Prostate gland (tissue), 2 donors: ENCODE results near the gene ADIPOR2. TPM values are rescaled to one million over a fixed set of nuclear protein-coding genes. Genes with fewer than 3 reads are reported as not detected.

ENCODE experiments used
- DNase-seq: peaks from one replicate; pipeline ENCODE4 v3.0.0-alpha.2; 2019; ENCODE audit warnings: low spot score
- H3K27ac ChIP-seq, 2 donors: fragments of 200-600 bp; sonication (generic); 2 replicates each; pipeline ENCODE4 v1.5.1; 2017 to 2019
- H3K27me3 ChIP-seq: fragments of 200-600 bp; sonication (generic); replicated peaks from 2 replicates; pipeline ENCODE4 v1.5.1; 2019; ENCODE audit not compliant: insufficient read depth
- H3K36me3 ChIP-seq, 2 donors: fragments of 200-600 bp; sonication (generic); 1 replicate in 1 of 2; 2 replicates in 1 of 2; pipeline versions ENCODE4 v1.5.1 to v1.8.1; 2017 to 2019
- H3K4me1 ChIP-seq: fragments of 200-600 bp; sonication (generic); replicated peaks from 2 replicates; pipeline ENCODE4 v1.5.1; 2019
- H3K4me3 ChIP-seq, 2 donors: fragments of 200-600 bp; sonication (generic); 2 replicates each; pipeline ENCODE4 v1.5.1; 2017 to 2019
- H3K9me3 ChIP-seq: fragments of 200-600 bp; sonication (generic); 2 replicates; pipeline ENCODE4 v1.5.1; 2017
- CTCF ChIP-seq, 4 experiments: fragments of 200-600 bp in 2 of 4; fragments of 450-650 bp in 2 of 4; sonication (generic) in 2 of 4; IDR thresholded peaks; 1 replicate in 3 of 4; 2 replicates in 1 of 4; pipeline ENCODE4 v1.5.1; 2016 to 2019; ENCODE audit warnings: antibody characterized with exemption in 4 of 4, mild to moderate bottlenecking in 2 of 4, moderate library complexity in 2 of 4
- POLR2A ChIP-seq: fragments of 450-650 bp; IDR thresholded peaks from one replicate; pipeline ENCODE4 v1.6.1; 2016; ENCODE audit warnings: antibody characterized with exemption, mild to moderate bottlenecking
- POLR2AphosphoS5 ChIP-seq: sonication (generic); formaldehyde crosslinking; IDR thresholded peaks from one replicate; pipeline ENCODE4 v1.6.1; 2017; ENCODE audit warnings: antibody characterized with exemption
- WGBS: methylation state at CpG from one replicate; pipeline ENCODE4 v1.1.5; 2018; 5-methylcytosine and 5-hydroxymethylcytosine counted together
- intact Hi-C: fragments of 100-400 bp; cut with DNase I; formaldehyde crosslinking; loops from one replicate; pipeline ENCODE4 v1.14.2; 2022
- total RNA-seq, 2 donors: library from RNA; depleted of rRNA; stranded (reverse); fragments of >200 nt; gene quantifications; one replicate each; pipeline ENCODE4 v1.1.0, GENCODE V29; 2016

Gene ADIPOR2
- total RNA-seq, 2 donors from 2014 or later = 23.7 to 46.2 TPM

GRCh38 chr12:1668833-1669543 lies 21.9 kb upstream of the ADIPOR2 start:
- H3K9me3 ChIP-seq = no peaks in the 10 kb centered on the region
- no peaks in the 10 kb centered on the region for H3K27me3 ChIP-seq
- 80% methylated on average over 18 of the region's 18 CpGs for WGBS
- H3K4me3 ChIP-seq = no peak overlapping the region
- no peak for DNase-seq
- no peaks in the 10 kb centered on the region for H3K4me1 ChIP-seq
- intact Hi-C loops = no loop called here
- TF ChIP-seq CTCF (IDR thresholded peaks at IDR 0.05) (no peak), POLR2AphosphoS5 (no peak), POLR2A (no peak)
- H3K27ac ChIP-seq = no peak overlapping the region
- H3K36me3 ChIP-seq = no peaks in the 10 kb centered on the region

- no peak overlapping the region for H3K27ac ChIP-seq
- intact Hi-C loops = no loop called here
- H3K9me3 ChIP-seq = no peaks in the 10 kb centered on the region
- no peak for DNase-seq
- no peaks in the 10 kb centered on the region for H3K27me3 ChIP-seq
- no peak overlapping the region for H3K4me3 ChIP-seq
- 80% methylated on average over 14 of the region's 14 CpGs for WGBS
- H3K36me3 ChIP-seq = no peaks in the 10 kb centered on the region
- TF ChIP-seq POLR2A (no peak), CTCF (IDR thresholded peaks at IDR 0.05) (no peak), POLR2AphosphoS5 (no peak)
- no peaks in the 10 kb centered on the region for H3K4me1 ChIP-seq
These were observed 20.3 kb upstream of the ADIPOR2 start for GRCh38 chr12:1670358-1671268.

GRCh38 chr12:1676043-1676442 lies 14.8 kb upstream of the ADIPOR2 start:
- Histone ChIP-seq H3K36me3 (no peaks in the 10 kb centered on the region), H3K27ac (no peak overlapping the region), H3K4me3 (no peak overlapping the region), H3K4me1 (no peaks in the 10 kb centered on the region), H3K9me3 (no peaks in the 10 kb centered on the region), H3K27me3 (no peaks in the 10 kb centered on the region)
- 86% methylated on average over 3 of the region's 3 CpGs for WGBS
- intact Hi-C loops = no loop called here
- DNase-seq = no peak
- TF ChIP-seq POLR2A (no peak), CTCF (IDR thresholded peaks at IDR 0.05) (no peak), POLR2AphosphoS5 (no peak)

GRCh38 chr12:1680804-1681492 lies 9.9 kb upstream of the ADIPOR2 start:
- intact Hi-C loops = no loop called here
- Histone ChIP-seq H3K4me3 (no peak overlapping the region), H3K4me1 (no peaks in the 10 kb centered on the region), H3K36me3 (no peaks in the 10 kb centered on the region), H3K27ac (no peak overlapping the region), H3K27me3 (no peaks in the 10 kb centered on the region), H3K9me3 (no peaks in the 10 kb centered on the region)
- 75% methylated on average over 7 of the region's 7 CpGs for WGBS
- DNase-seq = no peak
- TF ChIP-seq CTCF (IDR thresholded peaks at IDR 0.05) = no peak
- TF ChIP-seq POLR2A = no peak
- TF ChIP-seq POLR2AphosphoS5 = peak; percentile 5
